ENCODE results near the gene IFITM10.
"Not testable (repeated sequence)": the region's sequence is repeated elsewhere in the genome, so short reads cannot be mapped to it uniquely, and the experiment has no call there.

Gene IFITM10

GRCh38 chr11:1691026-1691877 is 59.1 kb downstream of the IFITM10 start:
- peak; percentile 22 for DNase-seq (ENCODE audit: low read depth)

DNA sequence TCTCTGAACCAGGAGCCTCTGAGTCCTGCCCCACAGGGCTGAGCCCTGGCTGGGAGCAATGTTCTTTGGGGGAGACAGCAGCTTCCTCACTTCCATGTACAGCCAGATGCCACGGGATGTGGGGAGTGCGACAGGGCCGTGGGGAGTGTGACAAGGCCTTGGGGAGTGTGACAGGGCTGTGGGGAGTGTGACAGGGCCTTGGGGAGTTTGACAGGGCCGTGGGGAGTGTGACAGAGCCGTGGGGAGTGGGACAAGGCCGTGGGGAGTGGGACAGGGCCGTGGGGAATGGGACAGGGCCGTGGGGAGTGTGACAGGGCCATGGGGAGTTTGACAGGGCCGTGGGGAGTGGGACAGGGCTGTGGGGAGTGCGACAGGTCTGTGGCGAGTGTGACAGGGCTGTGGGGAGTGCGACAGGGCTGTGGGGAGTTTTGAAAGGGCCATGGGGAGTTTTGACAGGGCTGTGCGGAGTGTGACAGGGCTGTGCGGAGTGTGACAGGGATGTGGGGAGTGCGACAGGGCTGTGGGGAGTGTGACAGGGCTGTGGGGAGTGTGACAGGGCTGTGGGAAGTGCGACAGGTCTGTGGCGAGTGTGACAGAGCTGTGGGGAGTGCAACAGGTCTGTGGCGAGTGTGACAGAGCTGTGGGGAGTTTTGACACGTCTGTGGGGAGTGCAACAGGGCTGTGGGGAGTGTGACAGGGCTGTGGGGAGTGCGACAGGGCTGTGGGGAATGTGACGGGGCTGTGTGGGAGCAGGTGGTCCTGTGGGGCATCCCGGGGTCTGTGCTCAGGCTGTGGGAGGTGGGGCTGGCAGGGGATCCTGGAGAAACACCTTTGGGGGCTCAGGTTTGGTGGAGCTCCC is 60.0 kb downstream of the IFITM10 start:
- DNase-seq (ENCODE audit: low read depth): no peak

GRCh38 chr11:1689250-1690166 is 60.9 kb downstream of the IFITM10 start:
- not testable (repeated sequence) for DNase-seq (ENCODE audit: low read depth)

GRCh38 chr11:1688336-1688947 is 62.0 kb downstream of the IFITM10 start:
- DNase-seq (ENCODE audit: low read depth): not testable (repeated sequence)

- not testable (repeated sequence) for DNase-seq (ENCODE audit: low read depth)
Observed at GRCh38 chr11:1686220-1686619, 64.2 kb downstream of the IFITM10 start.

GRCh38 chr11:1684886-1685874 is 65.2 kb downstream of the IFITM10 start:
- not testable (repeated sequence) for DNase-seq (ENCODE audit: low read depth)

- DNase-seq (ENCODE audit: low read depth): not testable (repeated sequence)
Observed at GRCh38 chr11:1683904-1684572, 66.4 kb downstream of the IFITM10 start.

DNA sequence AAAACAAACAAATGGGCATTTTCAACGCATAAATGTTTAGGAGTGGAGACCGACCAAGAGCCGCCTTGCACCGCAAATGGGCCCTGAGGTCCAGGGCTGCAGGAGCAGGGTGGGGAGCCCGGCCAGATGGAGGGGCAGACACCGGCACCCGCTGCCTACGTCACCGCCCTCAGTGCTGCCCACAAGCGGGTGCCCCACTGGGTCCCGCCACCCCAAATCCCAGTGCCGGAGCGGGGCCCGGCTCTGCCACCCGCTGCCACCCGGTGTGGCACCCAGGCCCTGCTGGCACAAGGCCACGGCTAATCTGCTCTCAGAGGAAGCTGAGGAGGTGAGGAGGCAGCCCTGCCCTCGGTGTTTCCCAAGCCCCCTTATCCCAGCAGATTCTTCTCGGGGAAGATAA is 67.2 kb downstream of the IFITM10 start:
- not testable (repeated sequence) for DNase-seq (ENCODE audit: low read depth)

Measured in amniotic epithelial cell (primary cell).